Mesenchymal stem cell (in vitro differentiated cells and primary cell): Measurements from ENCODE around the gene OGT.

Experiments
- DNase-seq: peaks from one replicate; pipeline ENCODE4 v3.0.0-alpha.2; 2013
- H2AFZ ChIP-seq: one replicate; pipeline ENCODE4 v1.6.1; 2013; ENCODE audit warnings: low read depth, mild to moderate bottlenecking, control low read depth, inconsistent platforms, low read length, moderate library complexity
- H2AK5ac ChIP-seq: 2 replicates; pipeline ENCODE4 v1.6.1; 2013; ENCODE audit warnings: low read length, moderate library complexity, mild to moderate bottlenecking, inconsistent platforms; ENCODE audit not compliant: severe bottlenecking
- H2BK120ac ChIP-seq: one replicate; pipeline ENCODE4 v1.6.1; 2013; ENCODE audit warnings: low read depth, mild to moderate bottlenecking, inconsistent platforms, low read length, moderate library complexity
- H2BK12ac ChIP-seq, 2 experiments: one replicate each; pipeline ENCODE4 v1.6.1; 2013; ENCODE audit warnings: inconsistent platforms in 2 of 2, low read length in 2 of 2, mild to moderate bottlenecking in 2 of 2, moderate library complexity in 2 of 2, control low read depth in 1 of 2
- H2BK15ac ChIP-seq: one replicate; pipeline ENCODE4 v1.6.1; 2013; ENCODE audit warnings: mild to moderate bottlenecking, low read depth, inconsistent platforms; ENCODE audit not compliant: poor library complexity, severe bottlenecking
- H2BK5ac ChIP-seq: 2 replicates; pipeline ENCODE4 v1.6.1; 2013; ENCODE audit warnings: low read depth, mild to moderate bottlenecking, low read length, control low read depth, inconsistent platforms; ENCODE audit not compliant: poor library complexity, severe bottlenecking
- H3K14ac ChIP-seq, 2 experiments: one replicate each; pipeline ENCODE4 v1.6.1; 2013; ENCODE audit warnings: inconsistent platforms in 2 of 2, low read length in 2 of 2, control low read depth in 1 of 2, mild to moderate bottlenecking in 1 of 2, moderate library complexity in 1 of 2
- H3K18ac ChIP-seq, 2 experiments: one replicate each; pipeline ENCODE4 v1.6.1; 2013; ENCODE audit warnings: inconsistent platforms in 2 of 2, low read length in 2 of 2, control low read depth in 1 of 2, low read depth in 1 of 2, mild to moderate bottlenecking in 1 of 2
- H3K23ac ChIP-seq, 2 experiments: one replicate each; pipeline ENCODE4 v1.6.1; 2013; ENCODE audit warnings: inconsistent platforms in 2 of 2, low read length in 2 of 2, mild to moderate bottlenecking in 2 of 2, moderate library complexity in 2 of 2, control low read depth in 1 of 2
- H3K27ac ChIP-seq: 2 replicates; pipeline ENCODE4 v1.5.1; 2013; ENCODE audit warnings: mild to moderate bottlenecking, moderate library complexity, low read length, control low read depth, inconsistent platforms; ENCODE audit not compliant: poor library complexity, severe bottlenecking
- H3K27me3 ChIP-seq, 2 experiments: 2 replicates each; pipeline versions ENCODE4 v1.6.1 to v1.7.0; 2013; ENCODE audit warnings: low read length in 2 of 2, mild to moderate bottlenecking in 2 of 2, moderate library complexity in 2 of 2, control low read depth in 1 of 2, inconsistent platforms in 1 of 2; ENCODE audit not compliant: control insufficient read depth in 1 of 2, insufficient read depth in 1 of 2
- H3K36me3 ChIP-seq, 2 experiments: 2 replicates each; pipeline versions ENCODE4 v1.6.1 to v1.7.0; 2013; ENCODE audit warnings: low read length in 2 of 2, control low read depth in 1 of 2, inconsistent platforms in 1 of 2, low read depth in 1 of 2, mild to moderate bottlenecking in 1 of 2; ENCODE audit not compliant: insufficient read depth in 2 of 2, control insufficient read depth in 1 of 2
- H3K4ac ChIP-seq, 2 experiments: one replicate each; pipeline ENCODE4 v1.6.1; 2013; ENCODE audit warnings: inconsistent platforms in 2 of 2, low read length in 2 of 2, mild to moderate bottlenecking in 2 of 2, moderate library complexity in 2 of 2, control low read depth in 1 of 2, low read depth in 1 of 2
- H3K4me1 ChIP-seq: 2 replicates; pipeline ENCODE4 v1.6.1; 2013; ENCODE audit warnings: low read depth, low read length, control low read depth; ENCODE audit not compliant: control insufficient read depth, insufficient read depth
- H3K4me2 ChIP-seq: 2 replicates; pipeline ENCODE4 v1.6.1; 2013; ENCODE audit warnings: low read length, mild to moderate bottlenecking, inconsistent platforms; ENCODE audit not compliant: poor library complexity, severe bottlenecking
- H3K4me3 ChIP-seq, 2 experiments: 2 replicates each; pipeline versions ENCODE4 v1.5.1 to v1.7.0; 2013; ENCODE audit warnings: low read length in 2 of 2, mild to moderate bottlenecking in 2 of 2, control low read depth in 1 of 2, low read depth in 1 of 2; ENCODE audit not compliant: insufficient read depth in 1 of 2
- H3K79me1 ChIP-seq: replicated peaks from 2 replicates; pipeline ENCODE4 v1.6.1; 2013; ENCODE audit warnings: mild to moderate bottlenecking, control low read depth, low read length, inconsistent platforms; ENCODE audit not compliant: poor library complexity, severe bottlenecking
- H3K9ac ChIP-seq: 2 replicates; pipeline ENCODE4 v1.7.0; 2013; ENCODE audit warnings: mild to moderate bottlenecking, low read length, moderate library complexity
- H3K9me3 ChIP-seq: 2 replicates; pipeline ENCODE4 v1.7.0; 2013; ENCODE audit warnings: mild to moderate bottlenecking, low read length; ENCODE audit not compliant: control insufficient read depth
- H4K8ac ChIP-seq: one replicate; pipeline ENCODE4 v1.6.1; 2013; ENCODE audit warnings: inconsistent platforms, mild to moderate bottlenecking, low read length, moderate library complexity
- H4K91ac ChIP-seq: one replicate; pipeline ENCODE4 v1.6.1; 2013; ENCODE audit warnings: mild to moderate bottlenecking, low read length, inconsistent platforms
- WGBS: methylation state at CpG from one replicate; pipeline ENCODE4 v1.1.7; 2013; ENCODE audit warnings: mixed read lengths; 5-methylcytosine and 5-hydroxymethylcytosine counted together

Gene OGT

DNA sequence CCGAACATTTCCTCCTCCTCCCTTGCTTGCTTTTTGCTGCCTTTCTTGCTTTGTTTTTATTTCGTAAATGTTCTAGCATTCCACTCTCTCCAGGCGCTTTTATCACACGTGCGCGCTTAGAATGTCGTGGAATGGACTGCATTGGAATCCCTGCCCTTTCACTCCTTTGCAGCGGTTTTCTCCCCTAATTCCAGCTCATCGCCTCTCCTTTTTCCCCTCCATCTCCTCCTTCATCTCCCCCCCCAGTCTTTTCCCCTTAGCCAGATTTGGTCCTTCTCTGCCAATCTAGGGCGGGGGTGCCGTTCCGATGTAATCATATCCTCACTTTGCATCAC lies 579 bp downstream of the OGT start:
- H2BK5ac ChIP-seq = no peak overlapping the region
- peak overlapping the region; percentile 78 for H4K91ac ChIP-seq
- peak overlapping the region in 1 of 2 experiments; percentile 17 for H3K4ac ChIP-seq
- 0% methylated on average over 12 of the region's 12 CpGs for WGBS
- DNase-seq = no peak
- H3K36me3 ChIP-seq = peaks cover 0 to 9% of the 10 kb centered on the region in 2 experiments
- H3K9ac ChIP-seq = peak overlapping the region; percentile 98
- peak overlapping the region in 1 of 2 experiments; percentile 89 for H3K14ac ChIP-seq
- no peaks in the 10 kb centered on the region for H3K27me3 ChIP-seq
- H2AFZ ChIP-seq = no peak overlapping the region
- H3K23ac ChIP-seq = peak overlapping the region in 1 of 2 experiments; percentile 59
- H3K79me1 ChIP-seq = no peaks in the 10 kb centered on the region
- peak overlapping the region; percentile 73 for H3K18ac ChIP-seq
- H3K9me3 ChIP-seq = no peaks in the 10 kb centered on the region
- H2BK12ac ChIP-seq = no peak overlapping the region
- peak overlapping the region; percentile 80 for H2BK120ac ChIP-seq
- peak overlapping the region; percentile 79 to 96 for H3K4me3 ChIP-seq
- peak overlapping the region; percentile 89 for H3K27ac ChIP-seq
- H2BK15ac ChIP-seq = no peak overlapping the region
- H3K4me1 ChIP-seq = no peaks in the 10 kb centered on the region
- H4K8ac ChIP-seq = no peak overlapping the region
- peak overlapping the region; percentile 45 for H3K4me2 ChIP-seq
- H2AK5ac ChIP-seq = peak overlapping the region; percentile 32

DNA sequence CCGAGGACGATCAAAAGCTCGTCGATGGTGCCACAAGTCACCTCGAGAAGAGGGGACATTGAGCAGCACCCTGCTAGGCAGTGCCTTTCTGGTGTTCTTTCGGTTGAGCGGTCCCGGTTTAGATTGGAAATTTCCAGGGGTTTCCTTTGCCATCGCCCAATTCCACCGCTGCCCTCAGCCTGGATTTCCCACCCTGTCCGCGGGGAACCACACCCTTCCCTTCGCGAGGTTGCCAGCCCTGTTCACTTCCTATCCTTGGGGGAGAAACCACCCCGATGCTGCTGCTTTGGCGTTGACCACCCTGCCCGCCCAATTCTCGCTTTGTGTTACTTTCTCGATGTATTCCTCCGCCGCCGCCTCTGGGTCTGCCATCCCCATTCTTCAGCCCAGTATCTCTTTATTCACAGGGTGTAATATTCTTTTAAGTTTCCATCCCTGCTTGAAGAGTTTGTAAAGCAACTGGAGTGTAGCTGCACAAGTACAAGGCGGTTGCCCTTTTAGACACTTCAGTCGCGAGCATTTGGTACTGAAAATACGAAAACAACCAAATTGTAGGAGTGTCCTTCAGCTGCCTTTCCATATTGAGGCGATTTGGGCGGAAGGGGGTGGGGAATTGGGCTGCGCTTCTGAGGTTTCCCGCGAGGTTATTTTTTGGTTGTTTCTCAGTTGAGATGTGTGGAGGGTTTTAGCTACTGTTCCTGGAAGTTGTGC lies 1.1 kb downstream of the OGT start:
- H2AFZ ChIP-seq = no peak overlapping the region
- peaks cover 0 to 9% of the 10 kb centered on the region in 2 experiments for H3K36me3 ChIP-seq
- H4K91ac ChIP-seq = no peak overlapping the region
- H3K9me3 ChIP-seq = no peaks in the 10 kb centered on the region
- H3K4me3 ChIP-seq = peak overlapping the region; percentile 79 to 96
- H3K27me3 ChIP-seq = no peaks in the 10 kb centered on the region
- no peak overlapping the region for H4K8ac ChIP-seq
- peak; percentile 66 for DNase-seq
- H2BK5ac ChIP-seq = no peak overlapping the region
- H3K9ac ChIP-seq = peak overlapping the region; percentile 98
- no peak overlapping the region for H2BK12ac ChIP-seq
- H2BK120ac ChIP-seq = no peak overlapping the region
- peak overlapping the region in 1 of 2 experiments; percentile 73 for H3K18ac ChIP-seq
- no peak overlapping the region for H2BK15ac ChIP-seq
- H3K14ac ChIP-seq = peak overlapping the region in 1 of 2 experiments; percentile 89
- peak overlapping the region in 1 of 2 experiments; percentile 17 for H3K4ac ChIP-seq
- peak overlapping the region; percentile 45 for H3K4me2 ChIP-seq
- H3K4me1 ChIP-seq = no peaks in the 10 kb centered on the region
- WGBS = 0% methylated on average over 28 of the region's 31 CpGs
- no peaks in the 10 kb centered on the region for H3K79me1 ChIP-seq
- H2AK5ac ChIP-seq = peak overlapping the region; percentile 32
- H3K23ac ChIP-seq = peak overlapping the region in 1 of 2 experiments; percentile 59
- H3K27ac ChIP-seq = peak overlapping the region; percentile 89

DNA sequence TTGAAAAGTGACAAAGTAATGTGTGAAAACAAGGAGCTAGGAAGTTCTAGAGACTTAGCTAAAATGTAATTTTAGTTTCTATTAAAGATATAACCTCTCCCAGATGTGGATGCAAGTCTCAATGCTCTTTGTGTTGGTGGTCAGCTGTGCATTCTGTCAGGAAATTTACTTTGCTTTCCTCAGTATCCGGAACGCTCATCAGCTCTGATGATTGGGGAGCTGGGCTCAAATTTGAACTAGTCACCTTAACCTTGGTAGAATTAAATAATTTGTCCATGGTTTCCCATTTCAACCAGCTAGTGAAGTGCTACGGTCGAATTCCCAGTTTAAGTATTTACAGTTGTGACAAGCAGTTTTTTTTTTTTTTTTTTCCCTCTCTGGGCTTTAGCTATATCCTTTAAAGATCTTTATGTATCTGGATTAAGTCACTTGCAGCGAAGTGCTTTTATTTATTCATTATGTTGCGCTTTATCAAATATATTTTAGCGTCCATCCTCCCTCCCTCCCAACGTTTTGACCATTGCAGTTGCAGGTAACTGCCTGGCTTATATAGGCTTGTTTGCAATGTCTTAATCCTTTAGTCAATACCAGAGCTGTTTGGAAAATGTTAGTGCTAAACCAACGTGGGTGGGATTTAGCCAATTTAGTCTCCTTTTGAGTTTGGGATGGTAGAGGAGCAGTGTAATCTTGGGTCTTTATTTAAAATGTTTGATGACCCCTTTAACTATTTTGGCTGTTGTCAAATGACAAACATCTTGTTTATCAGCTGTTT lies 2.1 kb downstream of the OGT start:
- Histone ChIP-seq H3K27ac (no peak overlapping the region), H3K4me1 (no peaks in the 10 kb centered on the region), H3K4ac (no peak overlapping the region), H3K27me3 (no peaks in the 10 kb centered on the region), H3K4me3 (peak overlapping the region in 1 of 2 experiments; percentile 96), H2BK120ac (no peak overlapping the region), H3K9ac (peak overlapping the region; percentile 98), H3K9me3 (no peaks in the 10 kb centered on the region), H3K18ac (no peak overlapping the region), H4K91ac (no peak overlapping the region), H3K79me1 (no peaks in the 10 kb centered on the region), H2AFZ (no peak overlapping the region), H2AK5ac (no peak overlapping the region), H2BK15ac (no peak overlapping the region), H4K8ac (no peak overlapping the region), H2BK5ac (no peak overlapping the region), H3K36me3 (peaks cover 0 to 15% of the 10 kb centered on the region in 2 experiments), H3K4me2 (no peak overlapping the region), H2BK12ac (no peak overlapping the region), H3K23ac (no peak overlapping the region), H3K14ac (no peak overlapping the region)
- 0% methylated on average over 1 of the region's 9 CpGs for WGBS
- peak; percentile 6 for DNase-seq

DNA sequence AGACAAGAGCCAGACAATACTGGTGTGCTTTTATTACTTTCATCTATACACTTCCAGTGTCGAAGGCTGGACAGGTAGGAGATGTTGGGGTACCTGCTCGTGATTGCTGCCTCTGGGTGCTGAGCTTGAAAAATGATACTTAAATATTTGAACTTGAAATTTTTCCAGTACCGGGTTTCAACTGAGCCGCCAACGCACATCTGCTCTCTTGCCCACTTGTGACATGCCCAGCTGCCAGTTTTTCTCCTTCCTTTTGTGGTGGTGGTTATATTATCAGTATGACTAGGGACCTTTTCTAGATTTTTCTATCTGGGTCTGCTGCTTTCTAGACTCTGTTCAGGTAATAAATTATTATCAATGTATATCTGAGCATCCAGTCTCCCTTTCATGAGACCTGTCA lies 3.4 kb downstream of the OGT start:
- Histone ChIP-seq H3K14ac (no peak overlapping the region), H4K91ac (no peak overlapping the region), H3K79me1 (no peaks in the 10 kb centered on the region), H3K4me3 (peak overlapping the region in 1 of 2 experiments; percentile 96), H3K9ac (peak overlapping the region; percentile 98), H3K4me2 (peak overlapping the region; percentile 61), H2BK15ac (no peak overlapping the region), H2BK120ac (no peak overlapping the region), H2AFZ (no peak overlapping the region), H2BK12ac (no peak overlapping the region), H3K18ac (no peak overlapping the region), H4K8ac (no peak overlapping the region), H3K27me3 (no peaks in the 10 kb centered on the region), H3K4ac (no peak overlapping the region), H2AK5ac (no peak overlapping the region), H3K4me1 (peaks cover 2% of the 10 kb centered on the region), H3K27ac (no peak overlapping the region), H3K23ac (no peak overlapping the region), H2BK5ac (no peak overlapping the region), H3K36me3 (peaks cover 3 to 24% of the 10 kb centered on the region in 2 experiments), H3K9me3 (no peaks in the 10 kb centered on the region)
- WGBS = 67% methylated on average over 2 of the region's 5 CpGs
- DNase-seq = no peak
